Activated CD8-positive, alpha-beta memory T cell treated with anti-CD3 and anti-CD28 coated beads, Interleukin-2, amount 50 U/mL, for 1 hour (primary cell): Measurements from ENCODE around the gene RPSA.
"Not testable (repeated sequence)": the region's sequence is repeated elsewhere in the genome, so short reads cannot be mapped to it uniquely, and the experiment has no call there.

Source experiments
- DNase-seq: peaks from one replicate; pipeline ENCODE4 v3.0.0-alpha.2; 2020; ENCODE audit errors: extremely low read depth

The RPSA gene

DNA sequence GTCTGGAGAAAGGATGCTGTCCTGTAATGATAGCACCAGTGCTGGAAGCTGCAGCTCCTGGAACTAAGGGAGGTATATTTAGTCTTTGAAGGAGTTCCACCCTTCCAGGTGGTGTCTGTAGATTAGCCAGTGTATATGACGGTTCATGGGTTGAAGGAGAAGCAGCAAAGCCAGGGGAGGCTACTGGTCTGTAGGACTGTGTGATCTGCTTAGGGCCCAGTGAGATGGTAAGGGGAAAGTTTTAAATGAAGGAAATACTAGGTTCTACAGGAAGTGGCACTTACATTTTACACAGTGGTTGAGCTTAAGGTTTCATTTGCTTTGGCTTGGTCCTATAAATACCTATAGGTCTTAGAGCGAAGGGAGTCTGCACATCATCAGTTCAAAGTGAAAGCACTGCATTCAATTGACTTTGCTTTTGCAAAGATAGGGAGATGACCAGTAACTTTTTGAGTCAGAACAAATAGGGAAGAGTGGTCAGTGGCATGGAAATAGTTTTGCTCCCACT is 17.7 kb upstream of the RPSA start:
- DNase-seq: no peak

GRCh38 chr3:39390181-39390580 is 16.3 kb upstream of the RPSA start:
- no peak for DNase-seq

GRCh38 chr3:39396690-39397089 is 9.8 kb upstream of the RPSA start:
- no peak for DNase-seq

DNA sequence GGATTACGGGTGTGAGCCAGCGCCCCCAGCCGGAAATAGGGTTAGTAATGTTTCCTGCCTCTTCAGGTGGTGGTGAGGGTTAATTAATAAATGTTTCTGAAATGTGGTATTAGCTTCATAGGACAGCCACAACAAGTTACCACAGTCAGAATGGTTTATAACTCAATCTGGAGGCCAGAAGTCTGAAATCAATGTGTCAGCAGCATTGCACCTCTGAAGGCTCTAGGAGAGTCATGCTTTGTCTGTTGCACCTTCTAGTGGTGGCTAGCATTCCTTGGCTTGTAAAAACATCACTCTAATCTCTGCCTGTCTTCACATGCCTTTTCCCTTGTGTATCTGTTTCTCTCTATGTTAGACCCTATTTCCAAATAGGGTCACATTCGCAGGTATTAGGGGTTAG is 7.8 kb upstream of the RPSA start:
- DNase-seq: no peak

DNA sequence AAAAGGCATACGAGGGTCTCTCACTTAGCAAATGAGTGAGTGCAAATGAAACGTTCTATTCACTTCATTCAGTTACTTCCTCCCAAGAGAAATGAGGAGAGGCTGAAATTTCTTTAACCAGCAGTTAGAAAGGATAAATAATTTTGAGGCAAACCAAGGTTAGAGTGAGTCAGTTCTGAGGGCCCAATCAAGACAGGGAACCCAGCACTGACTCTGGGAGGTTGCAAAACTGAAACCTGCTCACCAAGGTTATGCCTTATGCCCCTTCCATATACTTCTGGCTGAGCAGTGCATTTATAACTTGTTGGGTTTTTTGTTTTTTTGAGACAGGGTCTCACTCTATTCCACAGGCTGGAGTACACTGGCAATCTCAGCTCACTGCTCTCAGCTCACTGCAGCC is 4.5 kb upstream of the RPSA start:
- no peak for DNase-seq

- DNase-seq: no peak
These were observed 1.4 kb upstream of the RPSA start for GRCh38 chr3:39404943-39405686.

GRCh38 chr3:39405687-39406367 is 693 bp upstream of the RPSA start:
- DNase-seq: no peak

- no peak for DNase-seq
These were observed 724 bp downstream of the RPSA start for GRCh38 chr3:39407259-39407629.

DNA sequence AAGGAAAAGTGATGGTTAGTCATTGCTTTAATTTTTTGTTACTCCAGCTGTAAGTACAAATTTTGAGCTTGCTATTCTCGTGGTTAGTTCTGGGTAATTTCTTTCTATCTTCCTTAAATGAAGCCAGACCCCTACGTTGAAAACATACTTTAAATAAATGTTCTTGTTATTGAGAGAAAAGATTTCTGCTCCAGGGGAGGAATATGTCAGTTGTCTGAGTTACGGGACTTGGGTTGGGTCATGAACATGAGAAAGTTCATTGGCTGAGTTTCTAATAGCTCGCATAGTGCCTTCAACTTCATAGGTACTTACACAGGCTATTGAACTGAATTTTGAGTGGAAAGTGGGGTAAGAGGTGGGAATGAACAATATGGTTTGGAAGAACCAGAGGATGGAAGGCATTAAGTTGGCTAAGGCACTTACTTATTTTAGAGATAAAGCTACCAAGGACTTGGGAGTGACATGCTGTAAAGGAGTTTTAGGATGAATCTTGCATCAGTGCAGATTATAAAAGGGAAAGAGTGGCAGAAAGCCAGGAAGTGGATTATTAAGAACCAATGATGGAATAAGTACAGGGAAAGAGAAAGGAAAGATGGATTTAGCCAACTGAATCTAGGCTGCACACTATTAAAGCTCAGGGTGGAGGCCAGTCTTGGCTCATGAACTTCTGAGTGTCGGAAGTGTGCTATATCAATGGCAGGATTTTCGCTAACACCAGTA is 1.4 kb downstream of the RPSA start:
- DNase-seq: no peak

DNA sequence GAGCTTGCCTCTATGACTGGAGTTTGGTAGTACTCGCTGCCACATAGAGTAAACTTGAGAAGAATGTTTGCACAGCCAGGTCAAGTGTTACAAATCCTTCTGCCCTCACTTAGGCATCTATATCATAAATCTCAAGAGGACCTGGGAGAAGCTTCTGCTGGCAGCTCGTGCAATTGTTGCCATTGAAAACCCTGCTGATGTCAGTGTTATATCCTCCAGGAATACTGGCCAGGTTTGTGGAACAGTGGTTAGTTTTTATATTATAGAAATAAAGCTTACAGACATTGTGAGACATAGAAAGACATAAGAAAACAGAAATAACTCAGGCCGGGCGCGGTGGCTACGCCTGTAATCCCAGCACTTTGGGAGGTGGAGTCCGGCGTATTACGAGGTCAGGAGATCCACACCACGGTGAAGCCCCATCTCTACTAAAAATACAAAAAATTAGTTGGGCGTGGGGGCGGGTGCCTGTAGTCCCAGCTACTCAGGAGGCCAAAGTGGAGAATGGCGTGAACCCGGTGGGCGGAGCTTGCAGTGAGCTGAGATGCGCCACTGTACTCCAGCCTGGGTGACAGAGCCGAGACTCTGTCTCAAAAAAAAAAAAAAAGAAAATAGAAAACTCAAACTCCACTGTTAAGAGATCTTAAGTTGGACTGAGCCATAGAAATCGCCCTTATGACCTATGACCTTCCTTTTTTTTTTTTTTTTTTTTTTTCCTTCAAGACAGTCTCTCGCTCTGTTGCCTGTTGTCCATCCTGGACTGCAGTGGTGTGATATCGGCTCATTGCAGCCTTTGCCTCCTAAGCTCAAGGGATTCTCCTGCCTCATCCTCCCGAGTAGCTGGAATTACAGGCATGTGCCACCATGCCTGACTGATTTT is 2.2 kb downstream of the RPSA start:
- DNase-seq: no peak

GRCh38 chr3:39409514-39410136 is 3.1 kb downstream of the RPSA start:
- no peak for DNase-seq

DNA sequence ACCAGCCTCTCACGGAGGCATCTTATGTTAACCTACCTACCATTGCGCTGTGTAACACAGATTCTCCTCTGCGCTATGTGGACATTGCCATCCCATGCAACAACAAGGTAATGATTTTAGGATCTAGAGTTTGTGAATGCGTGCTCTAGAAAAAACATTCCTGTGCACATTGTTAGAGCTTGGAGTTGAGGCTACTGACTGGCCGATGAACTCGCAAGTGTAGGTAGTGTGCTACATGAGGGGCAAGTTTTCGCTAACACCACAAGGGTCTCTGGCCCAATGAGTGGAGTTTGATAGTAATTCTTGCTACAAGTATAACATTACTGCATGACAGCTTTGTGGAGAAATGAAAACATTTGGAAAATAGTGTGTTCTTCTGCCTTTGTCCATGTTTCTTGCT is 4.4 kb downstream of the RPSA start:
- DNase-seq: no peak

DNA sequence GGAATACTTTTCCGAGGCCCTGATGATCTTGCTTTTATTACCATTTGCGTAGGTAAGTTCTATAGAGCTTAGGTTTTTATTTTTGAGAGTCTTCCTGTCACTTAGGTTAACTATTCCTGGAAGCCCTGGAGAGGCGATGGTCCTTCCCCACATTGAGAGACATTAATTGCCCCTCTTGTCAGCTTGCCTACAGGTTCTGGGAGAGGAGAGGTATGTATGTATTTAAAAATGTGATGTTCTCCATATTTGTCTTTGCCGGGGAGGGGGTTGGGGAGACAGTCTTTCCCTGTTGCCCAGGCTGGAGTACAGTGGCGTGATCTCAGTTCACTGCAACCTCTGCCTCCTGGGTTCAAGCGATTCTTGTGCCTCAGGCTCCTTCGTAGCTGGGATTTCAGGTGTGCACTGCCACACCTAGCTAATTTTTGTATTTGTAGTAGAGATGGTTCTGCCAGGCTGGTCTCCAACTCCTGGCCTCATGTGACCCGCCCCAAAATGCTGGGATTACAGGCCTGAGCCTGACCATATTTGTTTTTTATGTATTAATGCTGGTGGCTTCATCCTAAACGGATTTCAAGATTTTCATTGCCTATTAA is 6.2 kb downstream of the RPSA start:
- no peak for DNase-seq

- DNase-seq: no peak
These were observed 7.3 kb downstream of the RPSA start for GRCh38 chr3:39413691-39414420.

GRCh38 chr3:39414421-39414907 is 7.9 kb downstream of the RPSA start:
- DNase-seq: no peak

DNA sequence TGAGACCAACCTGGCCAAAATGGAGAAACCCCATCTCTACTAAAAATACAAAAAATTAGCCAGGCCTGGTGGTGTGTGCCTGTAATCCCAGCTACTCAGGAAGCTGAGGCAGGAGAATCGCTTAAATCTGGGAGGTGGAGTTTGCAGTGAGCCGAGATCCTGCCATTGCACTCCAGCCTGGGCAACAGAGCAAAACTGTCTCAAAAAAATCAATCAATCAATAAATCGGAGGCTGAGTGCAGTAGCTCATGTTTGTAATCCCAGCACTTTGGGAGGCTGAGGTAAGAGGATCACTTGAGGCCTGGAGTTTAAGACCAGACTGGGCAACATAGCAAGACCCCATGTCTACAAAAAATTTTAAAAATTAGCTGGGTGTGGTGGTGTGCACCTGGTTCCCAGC is 8.8 kb downstream of the RPSA start:
- DNase-seq: not testable (repeated sequence)

DNA sequence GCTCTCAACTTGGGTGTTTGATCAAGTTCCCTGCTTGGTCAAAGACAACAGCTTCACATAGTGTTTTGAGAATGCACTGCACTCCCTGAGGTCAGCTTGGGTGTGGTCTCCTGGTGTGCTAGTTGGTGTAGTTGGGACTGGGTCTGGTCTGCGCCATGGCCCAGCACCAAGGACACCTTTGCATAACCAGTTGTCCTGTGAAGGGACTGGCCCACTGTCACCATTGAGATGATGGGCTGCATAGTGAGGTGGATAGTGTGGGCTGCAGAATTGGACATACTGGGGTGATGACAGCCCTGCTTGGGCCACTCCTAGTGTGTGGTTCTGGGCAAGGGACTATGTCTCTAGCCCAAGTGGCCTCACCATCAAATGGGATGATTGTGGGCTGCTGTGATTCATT is 9.5 kb downstream of the RPSA start:
- no peak for DNase-seq

DNA sequence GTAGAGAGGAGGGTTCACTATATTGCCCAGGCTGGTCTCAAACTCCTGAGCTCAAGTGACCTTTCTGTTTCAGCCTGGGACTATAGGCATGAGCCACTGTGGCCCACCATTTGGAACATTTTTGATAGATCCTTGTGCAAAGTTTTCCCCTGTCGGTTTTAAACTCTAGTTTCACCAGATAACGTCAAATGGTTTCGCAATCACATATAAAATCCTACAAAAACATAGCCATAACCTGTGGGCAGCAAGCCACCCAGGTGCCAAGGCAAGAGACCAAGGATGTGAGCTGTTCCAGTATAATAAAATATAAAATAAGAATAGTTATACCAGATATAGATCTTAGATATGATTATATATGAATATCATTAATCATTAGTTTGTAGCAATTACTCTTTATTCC is 10.5 kb downstream of the RPSA start:
- not testable (repeated sequence) for DNase-seq

DNA sequence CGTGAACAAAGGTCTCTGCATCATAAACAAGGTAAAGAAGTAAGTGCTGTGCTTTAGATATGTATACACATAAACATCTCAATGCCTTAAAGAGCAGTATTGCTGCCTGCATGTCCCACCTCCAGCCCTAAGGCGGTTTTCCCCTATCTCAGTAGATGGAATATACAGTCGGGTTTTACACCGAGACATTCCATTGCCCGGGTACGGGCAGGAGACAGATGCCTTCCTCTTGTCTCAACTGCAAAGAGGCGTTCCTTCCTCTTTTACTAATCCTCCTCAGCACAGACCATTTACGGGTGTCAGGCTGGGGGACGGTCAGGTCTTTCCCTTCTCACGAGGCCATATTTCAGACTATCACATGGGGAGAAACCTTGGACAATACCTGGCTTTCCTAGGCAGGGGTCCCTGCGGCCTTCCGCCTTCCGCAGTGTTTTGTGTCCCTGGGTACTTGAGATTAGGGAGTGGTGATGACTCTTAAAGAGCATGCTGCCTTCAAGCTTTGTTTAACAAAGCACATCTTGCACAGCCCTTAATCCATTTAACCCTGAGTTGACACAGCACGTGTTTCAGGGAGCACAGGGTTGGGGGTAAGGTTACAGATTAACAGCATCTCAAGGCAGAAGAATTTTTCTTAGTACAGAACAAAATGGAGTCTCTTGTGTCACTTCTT is 12.2 kb downstream of the RPSA start:
- not testable (repeated sequence) for DNase-seq
